ENCODE results near the gene GFOD1.

GFOD1 gene

DNA sequence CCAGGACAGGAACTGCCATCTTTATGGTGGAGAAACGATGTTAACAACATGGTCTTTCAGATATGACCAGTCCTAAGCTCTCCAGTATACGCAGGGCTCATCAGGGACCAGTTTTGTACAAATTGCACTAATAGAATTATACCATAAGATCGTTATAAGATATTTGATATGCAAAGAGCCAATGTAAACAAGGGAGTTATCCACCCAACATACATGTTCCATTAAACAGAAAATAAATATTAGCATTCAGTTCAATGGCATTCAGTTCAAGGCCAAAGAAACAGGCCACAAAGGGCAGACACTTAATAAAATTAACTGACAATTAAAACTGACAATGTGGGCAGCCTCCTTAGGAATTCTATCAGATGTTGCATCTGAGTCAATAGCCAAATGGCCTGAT is 2.6 kb downstream of the GFOD1 start:
- DNase-seq = no peak

DNA sequence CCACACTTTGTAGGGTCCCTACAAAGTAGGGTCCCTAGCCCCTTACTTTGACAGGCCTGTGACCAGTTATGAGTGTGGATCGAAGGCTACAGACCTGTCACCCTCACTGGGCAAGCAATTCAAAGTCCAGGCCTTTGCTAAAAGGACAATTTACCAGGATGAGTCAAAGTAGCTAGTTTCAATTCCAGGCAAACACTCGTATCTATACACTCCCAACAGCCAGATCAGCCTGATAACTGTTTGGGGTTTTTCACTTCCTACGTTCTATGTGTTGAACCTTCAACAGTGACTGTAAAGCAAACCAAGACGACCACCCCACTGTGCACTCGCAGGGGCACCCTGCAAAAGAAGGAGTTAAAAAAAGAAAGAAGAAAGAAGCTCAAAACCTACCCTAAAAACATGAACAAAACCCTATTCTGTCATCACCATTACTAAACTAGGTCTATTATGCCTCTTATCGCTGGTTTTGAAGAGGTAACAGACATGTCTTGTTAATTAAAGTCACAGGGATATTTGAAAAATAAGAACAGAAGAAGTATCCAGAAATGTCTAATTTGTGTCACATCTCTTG is 3.2 kb downstream of the GFOD1 start:
- DNase-seq = no peak

- DNase-seq = no peak
Measured at GRCh38 chr6:13480631-13481501, 6.5 kb downstream of the GFOD1 start.

- DNase-seq = no peak
Measured at GRCh38 chr6:13479971-13480434, 7.4 kb downstream of the GFOD1 start.

DNA sequence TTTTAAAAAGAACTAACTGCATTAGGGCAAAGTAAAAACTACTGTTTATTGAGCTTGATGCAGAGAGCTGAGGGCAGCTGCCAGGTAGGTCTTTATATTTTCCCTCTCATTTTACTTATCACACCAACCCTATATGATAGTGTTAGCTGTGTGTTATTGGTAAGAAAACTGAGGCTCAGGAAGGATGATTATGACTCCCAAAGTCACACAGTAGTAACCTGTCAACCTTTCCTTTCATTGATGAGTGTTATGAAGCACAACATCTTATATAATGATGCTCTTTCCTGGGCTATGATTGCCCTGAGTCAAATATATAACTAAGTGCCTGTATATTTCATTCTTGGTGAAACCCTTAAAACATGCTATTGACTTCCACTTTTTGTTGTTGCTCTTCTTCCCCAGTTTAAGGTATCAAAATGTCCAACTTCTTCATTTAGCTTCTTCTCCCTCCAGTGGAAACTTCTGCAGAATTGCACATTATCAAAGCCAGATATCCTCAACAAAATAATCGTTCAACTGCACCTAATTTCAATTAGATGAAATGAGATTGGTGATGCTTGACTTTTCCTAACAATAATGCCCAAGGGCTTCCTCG is 8.1 kb downstream of the GFOD1 start:
- DNase-seq = no peak

GRCh38 chr6:13478525-13478966 is 8.9 kb downstream of the GFOD1 start:
- no peak for DNase-seq

DNA sequence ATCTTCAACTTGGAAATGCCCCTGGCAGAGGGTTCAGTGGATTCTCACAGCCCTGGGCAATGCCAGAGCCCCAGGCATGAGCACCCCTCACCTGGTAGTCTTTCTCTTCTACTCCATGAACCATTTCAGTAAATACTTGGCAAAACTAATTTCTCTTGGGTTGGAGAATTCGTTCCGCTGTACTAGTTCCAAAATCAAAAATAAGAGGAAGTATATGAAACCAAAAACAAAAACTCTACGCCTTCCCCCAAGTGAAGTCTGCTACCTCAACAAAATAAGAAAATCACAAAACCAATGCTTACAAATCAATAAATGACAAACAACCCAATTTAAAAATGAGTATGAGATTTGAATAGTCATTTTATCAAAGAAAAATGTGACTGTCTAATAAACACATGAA is 12.6 kb downstream of the GFOD1 start:
- DNase-seq = no peak

DNA sequence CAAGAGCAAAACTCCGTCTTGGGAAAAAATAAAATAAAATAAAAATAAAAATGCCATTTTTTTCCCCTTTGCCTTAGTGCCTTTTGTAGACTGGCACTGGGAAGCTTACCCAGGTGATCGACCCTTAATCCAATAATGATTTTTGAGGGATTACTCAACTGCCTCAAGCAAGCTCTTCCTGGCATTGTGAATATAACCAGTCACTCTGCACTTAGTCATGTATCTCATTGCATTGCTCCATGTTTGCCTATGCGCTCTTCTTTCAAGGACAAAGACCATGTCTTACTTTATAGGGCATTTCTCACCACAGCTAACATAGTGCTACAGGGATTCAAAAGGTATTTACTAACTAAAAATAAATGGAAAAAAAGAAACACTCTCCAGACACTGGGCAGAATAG is 13.0 kb downstream of the GFOD1 start:
- DNase-seq = no peak

- no peak for DNase-seq
Measured at GRCh38 chr6:13473768-13474165, 13.6 kb downstream of the GFOD1 start.

- no peak for DNase-seq
Measured at GRCh38 chr6:13472976-13473767, 14.2 kb downstream of the GFOD1 start.

DNA sequence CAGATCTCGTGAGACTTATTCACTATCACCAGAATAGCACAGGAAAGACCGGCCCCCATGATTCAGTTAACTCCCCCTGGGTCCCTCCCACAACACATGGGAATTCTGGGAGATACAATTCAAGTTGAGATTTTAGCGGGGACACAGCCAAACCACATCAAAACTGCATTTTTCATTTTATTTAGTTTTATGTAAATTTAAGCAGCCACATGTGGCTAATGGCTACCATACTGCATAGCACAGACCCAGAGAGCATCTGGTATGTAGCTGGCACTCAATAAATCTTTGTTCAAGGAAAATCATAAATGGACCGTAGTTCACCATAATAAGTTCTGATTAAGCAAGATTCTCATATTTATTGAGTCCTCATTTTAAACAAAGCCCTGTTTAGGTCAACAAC is 15.3 kb downstream of the GFOD1 start:
- DNase-seq = no peak

DNA sequence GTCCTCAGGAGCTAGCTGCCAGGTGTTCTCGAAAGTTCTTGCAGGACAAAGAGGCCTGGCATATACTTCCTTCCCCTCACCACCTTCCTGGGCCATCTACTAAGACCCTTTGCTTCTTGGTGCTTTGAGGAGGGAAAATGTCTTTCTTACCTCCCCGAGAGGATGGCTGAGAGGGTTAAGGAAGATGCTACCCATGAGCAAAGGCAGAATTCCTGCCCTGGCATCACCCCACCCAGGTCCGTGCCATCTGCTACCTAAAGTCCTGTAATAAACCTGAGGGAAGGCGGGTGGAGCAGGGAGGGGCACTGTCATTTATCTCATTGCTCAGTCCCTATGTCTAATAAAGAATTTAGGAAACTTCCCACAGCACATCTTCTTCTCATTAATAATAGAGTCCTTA is 16.2 kb downstream of the GFOD1 start:
- no peak for DNase-seq

DNA sequence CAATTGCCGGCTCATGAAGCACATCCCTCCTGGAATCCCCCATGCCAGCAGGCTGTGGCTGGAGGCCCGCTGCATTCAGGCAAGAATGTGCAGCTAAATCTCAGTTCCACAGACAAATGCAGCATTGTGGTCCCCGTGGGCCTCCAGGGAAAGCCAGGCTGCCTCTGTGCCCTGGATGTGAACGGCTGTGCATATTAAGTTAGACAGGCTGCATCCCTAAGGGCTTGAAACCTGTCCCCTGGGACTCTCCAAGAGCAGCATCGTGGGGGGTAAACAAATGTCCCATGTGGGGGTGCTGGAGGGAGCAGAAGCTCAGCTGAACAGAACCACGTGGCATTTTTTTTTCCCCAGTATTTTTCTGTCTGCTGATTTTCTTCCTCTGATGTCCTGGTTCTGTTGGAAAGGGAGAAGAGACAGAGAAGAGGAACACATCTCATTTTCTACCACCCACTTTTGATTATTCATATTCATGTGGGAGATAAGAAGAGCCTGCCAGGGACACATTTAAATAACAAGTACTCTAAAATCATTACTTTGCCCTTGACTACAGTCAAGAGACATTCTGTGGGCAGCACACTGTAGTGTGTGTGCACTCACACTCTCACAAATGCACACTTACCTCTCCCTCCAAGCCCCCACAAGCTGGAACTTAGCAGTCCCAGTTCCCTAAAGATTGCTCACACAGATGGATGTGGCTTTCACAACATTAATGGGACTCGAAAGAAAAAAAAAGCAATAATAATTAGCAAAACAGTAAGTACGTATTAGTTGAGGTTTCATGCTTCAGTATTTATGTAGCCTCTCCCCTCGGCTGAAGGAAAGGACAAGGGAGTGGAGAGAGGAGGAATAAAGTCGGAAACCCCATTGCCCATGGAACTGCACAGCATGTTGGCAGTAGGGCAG is 16.9 kb downstream of the GFOD1 start:
- no peak for DNase-seq

GRCh38 chr6:13469693-13470092 is 17.7 kb downstream of the GFOD1 start:
- no peak for DNase-seq

DNA sequence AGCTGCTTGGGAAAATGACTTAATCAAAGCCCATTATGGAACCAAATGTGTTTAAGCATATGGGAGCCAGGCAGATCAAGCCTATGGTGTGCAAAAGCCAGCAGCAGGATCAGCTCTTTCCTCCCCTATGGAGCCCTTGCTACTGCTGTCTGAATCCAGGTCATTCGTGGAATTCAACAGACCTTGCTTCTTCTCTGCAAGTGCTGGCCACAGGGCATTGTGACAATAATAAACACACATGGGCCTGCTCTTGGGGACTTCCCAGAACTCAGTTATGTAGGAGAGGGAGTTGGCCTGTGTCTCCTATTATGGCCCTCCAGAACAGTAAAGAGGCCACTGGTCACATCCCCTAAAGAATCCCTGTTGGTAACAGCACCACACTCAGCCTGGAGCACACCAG is 18.6 kb downstream of the GFOD1 start:
- no peak for DNase-seq

DNA sequence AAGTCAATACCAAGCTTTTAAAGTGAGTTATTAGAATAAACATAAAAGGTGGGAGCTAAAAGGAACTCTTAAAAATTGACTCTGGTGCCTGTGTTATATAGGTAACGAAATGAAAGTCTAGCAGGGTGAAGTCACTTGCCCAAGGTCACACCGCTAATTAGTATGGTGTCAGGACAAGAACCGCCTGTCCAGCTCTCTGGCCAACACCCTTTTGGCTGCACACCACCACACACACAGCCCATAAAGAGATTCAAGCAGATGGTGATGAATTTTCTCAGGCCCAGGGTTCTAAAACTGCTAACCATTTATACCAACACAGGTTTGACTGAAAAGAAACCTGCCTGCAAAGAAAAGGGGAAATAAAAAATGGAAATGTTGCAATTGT is 20.2 kb downstream of the GFOD1 start:
- no peak for DNase-seq

DNA sequence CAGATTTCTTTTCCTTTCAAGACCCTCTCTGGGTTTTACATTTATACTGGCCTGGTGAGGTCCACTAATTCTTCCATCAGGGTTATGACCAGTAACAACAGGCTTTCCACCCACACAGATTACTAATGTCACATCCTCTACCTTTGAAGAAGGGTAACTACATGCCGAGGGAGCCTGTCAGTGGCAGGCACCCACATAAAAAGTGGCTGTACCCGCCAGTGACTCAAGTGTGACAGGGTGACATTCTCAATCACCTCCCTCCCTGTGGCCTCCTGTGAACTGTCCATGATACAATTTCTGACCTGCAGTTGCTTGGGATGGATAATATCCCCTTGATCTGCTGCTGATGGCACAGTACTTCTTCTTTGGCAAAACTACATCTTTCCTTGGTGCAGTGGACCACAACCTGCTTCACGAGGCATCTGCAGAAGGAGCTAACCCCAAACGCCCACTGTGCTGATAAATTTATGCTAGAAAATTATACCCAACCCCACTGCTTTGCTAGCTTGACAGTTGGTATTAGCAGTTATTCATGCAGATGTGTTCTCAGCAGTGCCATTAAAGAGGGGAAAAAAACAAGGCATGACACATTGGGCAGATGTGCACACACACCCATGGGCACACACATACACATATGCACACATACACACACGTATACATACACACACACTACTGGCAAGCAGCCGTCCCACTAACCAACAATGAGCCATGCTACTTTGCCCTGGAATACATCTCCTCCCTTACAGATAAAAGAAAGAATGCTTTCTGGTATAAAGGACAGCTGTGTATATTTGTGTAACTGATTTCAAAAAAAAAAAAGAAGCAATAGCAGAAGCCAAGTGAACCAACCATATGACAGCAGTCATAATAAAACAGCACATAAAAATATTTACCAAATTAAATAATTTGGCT is 20.8 kb downstream of the GFOD1 start:
- no peak for DNase-seq

GRCh38 chr6:13465734-13466133 is 21.7 kb downstream of the GFOD1 start:
- no peak for DNase-seq

- DNase-seq = no peak
Measured at GRCh38 chr6:13463941-13464340, 23.5 kb downstream of the GFOD1 start.

GRCh38 chr6:13463328-13463717 is 24.1 kb downstream of the GFOD1 start:
- no peak for DNase-seq

Measured in SHP77 treated with DMSO at 0.1 percent for 48 hours (cell line).